HG03520 (cell line): Measurements from ENCODE around the gene HSD11B2.
"Not testable (repeated sequence)": the region's sequence is repeated elsewhere in the genome, so short reads cannot be mapped to it uniquely, and the experiment has no call there.

ENCODE experiments used
- ATAC-seq: cut with Tn5 transposase; IDR thresholded peaks from one replicate; pipeline ENCODE4 v1.9.1; 2021; ENCODE audit warnings: mild to moderate bottlenecking, moderate library complexity; ENCODE audit not compliant: unreplicated experiment

Gene HSD11B2

DNA sequence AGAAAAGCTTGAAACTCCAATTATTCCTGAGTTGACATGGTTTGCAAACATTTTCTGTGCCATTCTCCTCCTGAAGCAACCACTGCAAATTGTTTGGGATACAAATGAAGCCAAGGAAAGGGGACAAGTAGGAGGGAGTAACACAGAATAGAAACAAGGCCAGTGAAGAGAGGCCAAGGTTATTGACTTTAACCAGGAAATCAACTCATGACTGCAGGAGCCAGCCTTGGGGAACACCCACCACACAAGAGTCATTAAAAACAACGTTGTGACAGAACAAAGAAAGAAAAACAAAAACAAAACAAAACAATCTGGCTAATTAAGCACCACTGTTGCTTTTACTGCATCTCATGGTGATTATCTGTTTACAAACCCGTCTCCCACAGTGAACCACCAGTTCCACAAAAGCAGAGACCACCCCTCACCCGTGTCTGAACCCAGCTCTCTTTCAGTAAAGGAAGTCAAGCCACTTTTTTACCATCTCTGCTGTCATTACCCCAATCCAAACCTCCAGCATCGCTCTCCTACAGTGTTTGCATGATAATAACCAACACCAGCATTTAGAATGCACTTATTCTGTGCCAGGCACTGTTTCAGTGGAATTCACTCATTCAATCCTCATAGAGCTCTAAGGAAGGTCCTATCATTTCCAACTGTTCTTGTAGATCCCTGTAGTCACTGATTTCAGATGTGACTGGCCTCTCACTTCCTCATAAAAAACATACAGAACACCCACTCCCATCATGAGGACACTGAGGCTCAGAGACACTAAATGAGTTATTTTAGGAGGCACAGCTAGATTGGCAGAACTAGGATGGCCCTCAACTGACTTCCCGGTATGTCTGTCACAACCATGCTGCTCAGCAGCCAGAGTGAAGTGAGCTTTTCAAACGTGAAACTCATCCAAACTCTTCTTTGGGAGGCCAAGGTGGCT lies 16.7 kb upstream of the HSD11B2 start:
- no peak for ATAC-seq

DNA sequence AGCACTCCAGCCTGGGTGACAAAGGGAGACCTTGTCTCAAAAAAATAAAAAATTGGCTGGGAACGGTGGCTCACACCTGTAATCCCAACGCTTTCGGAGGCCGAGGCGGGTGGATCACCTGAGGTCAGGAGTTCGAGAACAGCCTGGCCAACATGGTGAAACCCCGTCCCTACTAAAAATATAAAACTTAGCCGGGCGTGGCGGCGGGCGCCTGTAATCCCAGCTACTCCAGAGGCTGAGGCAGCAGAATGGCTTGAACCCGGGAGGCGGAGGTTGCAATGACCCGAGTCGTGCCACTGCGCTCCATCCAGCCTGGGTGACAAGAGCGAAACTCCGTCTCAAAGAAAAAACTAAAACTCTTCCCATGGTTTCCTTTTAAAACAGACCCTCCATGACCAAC lies 15.5 kb upstream of the HSD11B2 start:
- ATAC-seq, result not testable (repeated sequence)

DNA sequence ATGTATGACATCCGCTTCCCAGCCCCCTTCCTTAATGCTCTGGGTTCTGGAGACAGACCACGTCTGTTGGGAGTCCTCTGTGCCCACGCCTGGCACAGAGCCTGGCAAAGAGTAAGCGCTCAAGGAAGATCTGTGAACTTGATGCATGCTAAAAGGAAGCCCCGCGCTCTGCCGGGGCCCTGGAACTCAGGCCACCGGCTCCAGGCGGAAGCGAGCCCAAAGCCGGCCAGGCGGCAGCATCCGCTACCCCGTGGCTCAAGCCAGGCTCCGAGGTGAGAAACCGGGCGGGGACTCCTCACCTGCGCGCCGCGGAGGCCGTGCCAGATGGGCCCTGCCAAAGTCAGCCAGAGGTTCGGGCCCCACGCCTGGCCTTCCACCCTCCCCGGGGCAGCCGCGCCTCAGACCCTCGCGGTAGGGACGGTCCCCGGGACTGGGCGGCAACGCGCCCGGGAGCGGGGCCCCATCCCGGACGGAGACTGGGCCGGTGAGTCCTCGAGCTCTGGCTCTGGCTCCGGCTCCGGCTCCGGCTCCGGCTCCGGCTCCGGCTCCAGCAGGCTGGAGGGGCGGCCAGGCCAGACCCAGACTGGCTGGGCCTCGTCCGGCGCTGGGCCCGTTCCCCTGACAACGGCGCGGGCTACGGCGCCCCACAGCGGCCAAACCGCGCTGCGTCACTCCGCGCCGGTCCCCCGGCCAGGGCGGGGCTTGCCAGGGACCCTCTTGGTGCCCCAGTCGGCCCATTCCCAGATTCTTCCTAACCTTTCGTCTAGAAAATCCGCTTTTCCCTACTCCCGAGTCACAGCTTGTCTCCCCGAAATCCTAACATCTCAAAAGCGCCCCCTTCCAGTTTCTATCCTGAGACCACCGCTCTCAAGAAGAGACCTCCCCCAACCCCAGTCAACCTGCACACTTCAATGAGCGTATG lies 14.8 kb upstream of the HSD11B2 start, which contains the start of gene ZDHHC1:
Gene ZDHHC1 (minus strand): TSS at position 606 of the 922 bp plus-strand sequence. CDS start 8,702 bp downstream, outside the sequence.
- ATAC-seq, result no peak

DNA sequence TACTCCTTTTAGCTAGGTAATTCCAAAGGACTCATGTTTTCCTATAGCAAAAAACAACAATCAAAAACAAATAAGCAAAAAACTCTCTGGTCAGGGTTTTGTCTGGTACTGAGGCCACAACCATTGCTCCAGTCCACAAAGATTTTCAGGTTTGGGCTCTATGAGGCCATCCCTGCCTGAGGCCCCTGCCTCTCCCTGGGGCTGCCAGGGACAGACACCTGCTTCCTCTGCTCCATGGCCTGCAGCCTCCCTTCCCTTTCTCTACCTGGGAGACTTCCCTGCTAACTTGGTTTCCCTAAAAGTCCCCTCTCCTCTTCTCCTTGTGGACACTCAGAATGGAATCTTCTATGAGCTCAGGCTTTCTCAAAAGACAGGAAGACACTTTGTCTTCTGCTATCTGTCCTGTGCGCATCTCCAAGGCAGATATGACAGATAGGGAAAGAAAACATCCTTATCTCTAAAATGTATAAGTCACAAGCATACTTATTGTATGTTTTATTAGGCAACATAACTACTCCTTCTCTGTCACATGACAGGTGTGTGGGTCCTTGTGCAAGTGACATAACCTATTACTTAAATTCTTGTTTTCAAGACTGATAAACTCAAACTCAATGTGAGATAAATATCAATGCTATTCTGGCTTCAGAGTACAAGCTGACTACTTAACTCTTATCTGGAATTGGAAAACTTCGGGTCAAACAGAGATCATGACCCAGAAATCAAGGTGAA lies 13.4 kb upstream of the HSD11B2 start:
- no peak for ATAC-seq

DNA sequence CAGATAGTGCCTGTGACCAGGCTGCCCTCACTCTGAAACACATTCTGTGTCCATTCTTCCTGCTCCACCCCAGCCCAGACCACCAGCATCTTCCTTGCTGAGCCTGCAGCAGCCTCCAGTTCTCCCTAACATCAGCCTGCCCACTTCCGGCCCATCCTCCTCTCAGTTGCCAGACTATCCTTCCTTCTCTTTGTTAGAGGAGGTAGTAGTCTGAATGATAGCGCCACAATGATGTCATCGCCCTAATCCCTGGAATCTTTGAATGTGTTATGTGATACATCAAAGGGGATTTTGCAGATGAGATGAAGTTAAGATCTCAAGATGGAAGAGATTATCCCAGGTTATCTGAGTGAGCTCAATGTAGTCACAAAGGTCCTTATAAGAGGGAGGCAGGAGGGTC lies 11.4 kb upstream of the HSD11B2 start:
- ATAC-seq, result no peak

DNA sequence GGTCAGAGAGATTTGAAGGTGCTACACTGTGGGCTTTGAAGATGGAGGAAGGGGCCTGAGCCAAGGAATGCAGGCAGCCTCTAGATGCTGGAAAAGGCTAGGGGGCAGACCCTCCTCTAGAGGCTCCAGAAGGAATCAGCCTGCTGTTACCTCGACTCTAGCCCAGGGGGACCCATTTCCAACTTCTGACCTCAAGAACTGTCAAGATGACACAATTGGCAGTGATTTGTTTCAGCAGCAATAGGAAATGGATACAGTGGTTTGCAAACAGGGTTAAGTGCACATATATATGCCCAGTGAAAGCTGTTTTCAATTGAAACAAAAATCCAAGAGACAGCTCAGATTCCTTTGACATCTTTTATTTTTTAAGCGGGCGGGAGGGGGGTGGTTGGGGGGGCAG lies 11.0 kb upstream of the HSD11B2 start:
- ATAC-seq, result no peak

DNA sequence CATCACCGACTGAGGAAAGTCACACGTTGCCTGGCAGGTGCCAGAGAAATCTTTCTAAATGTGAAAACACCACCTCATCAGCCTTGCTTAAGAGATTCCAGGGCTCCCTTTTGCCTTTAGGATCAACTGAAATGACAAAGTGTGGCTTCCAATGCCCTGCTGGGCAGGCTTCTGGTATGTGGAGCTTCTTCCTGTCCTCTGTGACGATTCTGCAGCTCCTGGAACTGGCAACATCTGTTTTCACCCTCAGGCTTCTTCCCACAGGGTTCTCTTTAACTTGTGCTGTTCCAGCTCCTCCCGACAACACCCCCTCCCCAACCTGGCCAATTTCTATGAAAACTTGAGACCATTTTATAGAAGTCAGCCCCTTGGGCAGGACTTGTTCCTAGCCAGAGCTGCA lies 9.9 kb upstream of the HSD11B2 start:
- ATAC-seq, result no peak

DNA sequence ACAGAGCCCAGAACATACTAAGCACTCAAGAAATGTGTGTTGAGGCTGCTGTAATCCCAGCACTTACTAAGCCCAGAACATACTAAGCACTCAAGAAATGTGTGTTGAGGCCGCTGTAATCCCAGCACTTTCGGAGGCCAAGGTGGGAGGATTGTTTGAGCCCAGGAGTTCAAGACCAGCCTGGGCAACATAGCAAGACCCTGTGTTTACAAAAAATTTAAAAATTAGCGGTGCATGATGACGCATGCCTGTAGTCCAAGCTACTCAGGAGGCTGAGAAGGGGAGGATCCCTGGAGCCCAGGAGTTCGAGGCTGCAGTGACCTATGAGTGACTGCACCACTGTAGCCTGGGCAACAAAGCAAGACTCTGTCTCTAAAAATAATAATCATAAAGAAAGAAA lies 7.9 kb upstream of the HSD11B2 start:
- no peak for ATAC-seq

DNA sequence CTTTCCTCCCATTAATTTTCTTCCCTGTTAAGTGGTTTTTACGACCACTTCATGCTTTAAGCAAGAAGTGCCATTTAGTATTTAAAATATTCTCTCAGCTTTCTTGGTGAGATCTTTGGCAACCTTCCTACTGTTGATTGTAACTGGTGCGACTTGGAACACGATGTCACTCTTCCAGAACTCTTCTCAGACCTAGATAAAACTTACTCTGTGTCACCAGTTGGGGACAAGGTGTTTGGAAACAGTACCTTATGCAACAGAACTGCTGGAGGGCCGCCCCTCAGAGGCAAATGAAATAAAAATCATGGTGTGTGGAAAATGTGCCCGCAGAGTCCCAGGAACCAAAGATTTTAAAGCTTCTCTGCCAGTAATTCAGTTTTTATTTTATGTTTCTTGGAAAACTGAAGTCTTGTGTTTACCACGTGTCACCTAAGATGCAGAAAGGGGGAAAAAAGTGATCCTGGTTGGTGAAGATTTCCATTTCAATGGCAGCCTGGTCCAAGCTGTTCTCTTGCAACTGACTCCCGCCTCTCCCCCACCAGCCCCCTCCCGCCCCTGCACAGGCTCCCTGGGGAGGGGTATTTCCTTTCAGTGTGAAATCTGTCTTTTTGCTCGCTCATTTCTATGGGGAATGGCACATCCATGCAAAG lies 7.2 kb upstream of the HSD11B2 start:
- ATAC-seq, result no peak

DNA sequence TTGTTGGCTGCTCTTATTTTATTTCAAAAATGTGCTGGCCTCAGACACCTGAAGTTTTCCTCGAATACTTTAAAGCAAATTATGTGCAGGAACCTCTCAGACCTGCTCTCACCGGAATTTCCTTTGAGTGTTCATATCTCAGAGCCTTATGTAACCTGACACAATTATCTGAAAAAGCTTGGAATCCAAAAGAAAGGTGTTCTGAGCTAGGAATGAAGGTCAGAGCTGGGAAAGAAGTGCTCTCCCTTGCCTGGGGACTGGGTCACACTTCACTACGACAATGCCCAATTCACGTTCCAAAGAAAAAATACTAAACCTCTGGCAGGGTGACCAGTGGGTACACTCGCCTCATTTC lies 6.7 kb upstream of the HSD11B2 start:
- no peak for ATAC-seq

DNA sequence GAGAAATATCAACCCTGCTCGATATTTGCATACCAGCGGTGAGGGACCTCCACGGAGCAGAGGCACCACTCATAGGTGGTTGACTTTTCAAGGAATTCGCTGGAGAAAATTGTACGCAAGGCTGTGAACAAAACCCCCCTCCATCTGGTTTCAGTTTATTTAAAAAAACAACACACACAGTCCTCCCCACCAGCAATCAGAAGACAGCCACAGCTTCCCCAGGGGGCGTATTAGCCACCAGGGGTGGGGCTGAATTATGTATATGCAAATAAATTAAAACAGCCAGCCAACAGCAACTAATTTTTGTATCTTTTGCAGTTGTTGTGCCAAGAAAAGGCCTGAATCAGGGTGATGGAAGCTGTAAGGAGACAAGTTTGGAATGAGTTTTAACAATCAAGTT lies 5.9 kb upstream of the HSD11B2 start:
- ATAC-seq, result no peak

DNA sequence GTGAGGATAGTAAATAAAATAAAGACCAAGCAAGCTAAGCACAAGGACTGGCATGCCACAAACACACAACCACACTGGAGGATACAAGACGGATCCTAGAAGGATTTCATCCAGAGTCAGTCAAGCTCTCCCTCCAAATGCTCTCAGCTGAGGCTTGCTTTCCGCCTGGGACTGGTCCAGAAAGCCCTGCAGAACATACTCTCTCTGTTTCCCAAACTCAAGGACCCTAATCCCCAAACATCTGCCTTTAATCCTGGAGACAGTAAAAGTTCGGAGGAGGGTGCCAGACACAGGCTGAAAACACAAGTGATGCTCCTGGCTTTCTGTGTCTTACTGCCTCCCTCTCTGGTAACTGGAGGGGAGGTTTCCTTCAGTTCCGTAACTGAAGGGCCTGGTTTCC lies 5.3 kb upstream of the HSD11B2 start:
- no peak for ATAC-seq

DNA sequence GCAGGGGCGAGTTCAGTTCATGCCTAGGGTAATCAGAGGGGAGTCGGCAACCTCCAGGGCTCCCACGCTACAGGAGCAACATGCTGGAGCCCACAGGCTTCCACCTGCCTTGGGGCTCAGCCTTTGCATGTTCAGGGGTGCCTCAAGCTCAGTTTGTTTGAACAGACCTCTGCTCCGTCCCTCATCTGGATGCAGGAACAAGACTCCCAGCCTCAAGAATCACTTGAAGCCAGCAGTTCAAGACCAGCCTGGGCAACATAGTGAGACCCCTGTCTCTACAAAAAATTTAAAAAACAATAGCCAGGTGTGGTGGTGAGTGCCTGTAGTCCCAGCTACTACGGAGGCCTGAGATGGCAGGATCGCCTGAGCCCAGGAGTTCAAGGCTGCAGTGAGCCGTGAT lies 4.9 kb upstream of the HSD11B2 start:
- no peak for ATAC-seq

DNA sequence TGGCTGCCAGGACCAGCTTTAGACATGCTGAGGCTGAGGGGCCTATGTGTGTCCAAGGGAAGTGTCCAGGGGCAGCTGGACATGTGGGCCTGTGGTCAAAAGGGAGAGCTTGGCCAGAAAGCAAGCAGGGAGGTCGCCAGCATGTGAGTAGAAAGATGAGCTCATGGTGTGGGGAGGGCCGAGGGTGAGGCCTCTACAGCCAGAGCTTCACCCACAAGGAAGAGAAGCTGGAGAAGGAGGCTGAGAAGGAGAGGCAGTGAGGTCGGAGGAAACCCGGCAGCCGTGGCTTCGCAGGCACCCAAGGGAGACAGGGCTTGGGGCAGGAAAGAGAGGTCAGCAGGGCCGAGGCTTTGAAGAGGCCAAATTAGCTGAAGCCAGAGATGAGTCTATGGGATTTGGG lies 4.0 kb upstream of the HSD11B2 start:
- no peak for ATAC-seq

DNA sequence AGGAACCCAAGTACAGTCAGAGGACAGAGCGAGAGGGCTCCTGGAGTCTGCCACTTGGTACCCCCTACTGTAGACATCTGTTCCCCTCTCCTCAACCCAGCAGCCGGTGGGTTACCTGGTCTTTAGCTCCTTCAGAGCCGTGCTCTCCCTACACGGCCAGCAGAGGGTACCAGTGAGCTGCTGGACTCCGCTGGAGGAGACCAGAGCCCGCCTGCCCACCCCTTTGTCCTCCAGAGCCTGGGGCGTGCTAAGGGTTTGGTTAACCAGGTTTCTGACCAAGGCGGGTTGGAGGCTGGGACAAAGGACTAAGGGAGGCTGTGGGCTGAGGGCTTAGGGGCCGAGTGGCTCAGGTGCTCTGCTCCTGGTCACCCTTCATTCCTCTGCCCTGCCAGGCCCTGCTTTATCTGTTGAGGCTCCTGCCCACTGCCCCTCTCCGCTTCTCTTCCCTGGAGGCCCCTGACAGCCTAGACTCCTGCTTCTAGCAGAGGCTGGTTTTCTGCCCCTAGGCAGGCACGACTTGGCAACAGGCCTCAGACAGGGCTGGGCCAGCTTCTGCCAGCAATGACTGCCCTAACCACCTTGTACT lies 2.7 kb upstream of the HSD11B2 start:
- ATAC-seq, result no peak

DNA sequence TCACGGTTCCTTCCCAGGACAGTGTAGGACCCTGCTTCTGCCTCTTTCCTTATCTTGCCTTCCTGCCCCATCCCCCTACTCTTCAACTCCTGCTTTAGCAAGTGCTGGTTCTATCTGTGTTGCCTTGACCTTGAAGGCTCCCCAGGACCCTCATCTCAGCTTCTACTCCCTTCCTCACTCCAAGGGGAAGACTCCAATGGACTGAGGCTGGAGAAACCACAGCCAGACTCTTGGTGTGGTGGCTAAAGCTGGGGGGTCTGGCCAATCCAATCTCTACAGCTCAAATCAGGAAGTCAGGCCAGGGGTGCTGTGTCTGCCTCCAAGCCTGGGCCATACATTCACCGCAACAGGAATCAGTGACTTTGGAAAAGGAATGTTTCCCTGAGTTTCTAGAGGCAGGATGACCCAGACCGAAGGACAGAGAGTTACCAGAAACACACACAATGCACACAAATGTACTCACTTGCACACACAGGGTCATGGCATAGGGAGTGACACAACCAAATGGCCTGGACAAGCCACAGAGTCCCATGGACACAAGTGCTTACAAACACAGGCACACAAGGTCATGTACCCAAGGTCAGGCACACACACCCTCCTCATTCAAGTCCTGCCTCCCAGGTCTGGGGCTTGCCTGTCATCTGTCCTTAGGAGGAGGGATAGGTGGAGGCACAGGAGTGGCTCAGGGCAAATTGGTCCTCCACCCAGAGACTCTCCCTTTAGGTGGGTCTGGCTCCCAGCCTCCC lies 1.7 kb upstream of the HSD11B2 start:
- ATAC-seq, result no peak

DNA sequence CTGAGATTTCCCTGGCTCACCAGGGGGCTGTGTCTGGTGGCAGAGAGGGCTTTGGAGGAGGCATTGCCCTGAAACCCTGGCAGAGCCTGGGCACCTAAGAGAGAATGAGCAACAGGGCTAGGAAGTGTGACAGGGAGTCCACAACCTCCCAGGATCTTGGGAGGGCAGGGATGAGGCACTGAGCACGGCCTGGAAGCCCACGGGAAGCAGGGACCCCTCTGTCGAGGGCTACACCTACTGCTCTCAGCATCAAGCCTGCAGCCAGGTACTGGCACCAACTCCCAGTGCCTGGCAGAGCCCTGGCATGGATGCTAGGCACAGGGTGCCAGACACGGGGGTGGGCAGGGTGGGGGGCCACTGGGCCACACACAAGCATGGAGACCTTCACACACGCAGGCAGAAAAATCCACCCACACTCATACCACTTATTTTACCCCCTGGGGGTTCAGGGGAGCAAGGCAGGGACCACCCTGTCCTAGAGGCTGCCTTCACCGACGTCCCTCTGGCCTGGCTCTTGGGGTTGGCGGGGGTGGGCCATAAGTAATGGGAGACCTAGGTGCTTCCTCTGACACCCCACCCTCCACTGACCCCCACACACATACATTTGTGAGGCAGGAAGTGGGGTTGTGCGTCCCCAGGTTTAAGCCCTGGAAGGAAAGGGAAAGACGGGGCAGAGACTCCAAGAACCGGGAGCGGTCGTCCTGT lies 970 bp upstream of the HSD11B2 start:
- no peak for ATAC-seq

DNA sequence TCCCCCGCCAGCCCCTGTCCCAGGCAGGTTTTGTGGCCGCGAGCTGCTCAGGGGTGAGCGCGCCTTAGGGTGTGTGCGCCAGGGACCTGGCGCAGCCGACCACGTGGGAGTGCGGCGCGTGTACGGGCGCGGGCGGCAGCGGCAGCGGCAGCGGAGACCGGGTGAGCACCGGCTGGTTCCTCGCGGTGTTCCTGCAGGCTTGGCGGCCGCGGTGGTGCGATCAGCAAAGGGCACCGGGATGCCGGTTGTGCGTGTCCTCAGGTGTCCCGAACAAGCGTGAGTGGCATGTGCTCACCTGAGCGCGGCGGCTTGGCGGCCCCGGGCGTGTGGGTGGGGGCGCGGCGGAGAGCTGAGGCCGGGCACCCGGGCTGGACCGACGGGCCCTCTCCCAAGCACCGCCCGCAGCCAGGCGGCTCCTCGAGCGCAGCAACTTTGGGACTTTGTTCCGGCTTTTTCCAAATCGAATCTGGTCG lies 381 bp upstream of the HSD11B2 start:
- ATAC-seq, result no peak
